Adrenal gland (tissue), 12 donors: ENCODE measurements around the gene SLAMF9. TPM values are rescaled to one million over a fixed set of nuclear protein-coding genes. Genes with fewer than 3 reads are reported as not detected.

Experiments
- DNase-seq, 7 donors: peaks; one replicate each; pipeline ENCODE4 v3.0.0-alpha.2; 2019 to 2020
- H3K27ac ChIP-seq, 5 donors: fragments of 200-600 bp; sonication (generic) in 4 of 5; 1 replicate in 3 of 5; 2 replicates in 2 of 5; pipeline versions ENCODE4 v1.5.1 to v1.8.0; 2016 to 2020; ENCODE audit warnings: mild to moderate bottlenecking in 1 of 5
- H3K27me3 ChIP-seq: fragments of 200-600 bp; 2 replicates; pipeline ENCODE4 v1.8.0; 2021
- H3K36me3 ChIP-seq, 2 donors: fragments of 200-600 bp; replicated peaks in 1 of 2; 1 replicate in 1 of 2; 2 replicates in 1 of 2; pipeline versions ENCODE4 v1.5.1 to v1.8.0; 2018 to 2022
- H3K4me1 ChIP-seq, 2 donors: fragments of 200-600 bp; replicated peaks in 1 of 2; 1 replicate in 1 of 2; 2 replicates in 1 of 2; pipeline versions ENCODE4 v1.5.1 to v1.8.0; 2018 to 2021
- H3K4me3 ChIP-seq, 4 donors: fragments of 200-600 bp; sonication (generic) in 3 of 4; one replicate each; pipeline ENCODE4 v1.5.1; 2016 to 2018
- H3K9me3 ChIP-seq, 3 donors: fragments of 200-600 bp; sonication (generic) in 1 of 3; replicated peaks in 1 of 3; 1 replicate in 2 of 3; 2 replicates in 1 of 3; pipeline versions ENCODE4 v1.5.1 to v1.8.0; 2016 to 2021
- CTCF ChIP-seq, 6 experiments: fragments of 450-650 bp in 4 of 6; fragments of 200-600 bp in 2 of 6; sonication (generic) in 1 of 6; IDR thresholded peaks; 1 replicate in 5 of 6; 2 replicates in 1 of 6; pipeline versions ENCODE4 v1.5.1 to v1.8.0; 2016 to 2021; ENCODE audit warnings: antibody characterized with exemption in 6 of 6, mild to moderate bottlenecking in 2 of 6, moderate library complexity in 1 of 6
- POLR2A ChIP-seq, 2 donors: fragments of 450-650 bp; IDR thresholded peaks; one replicate each; pipeline ENCODE4 v1.6.1; 2017; ENCODE audit warnings: antibody characterized with exemption in 2 of 2, mild to moderate bottlenecking in 2 of 2, moderate library complexity in 1 of 2
- WGBS, 4 donors: extraction: QIAGEN DNeasy Blood & Tissue Kit in 2 of 4; methylation state at CpG; one replicate each; pipeline versions ENCODE4 v1.1.5 to v1.1.7; 2013 to 2017; 5-methylcytosine and 5-hydroxymethylcytosine counted together
- intact Hi-C, 2 donors: fragments of 100-400 bp; cut with DNase I; formaldehyde crosslinking; loops; one replicate each; pipeline versions ENCODE4 v1.14.1 to v1.15.0; 2022 to 2023
- polyA plus RNA-seq, 3 donors: library from polyadenylated mRNA; stranded (reverse); fragments of 200-250 nt in 2 of 3; fragments of 350-450 nt in 1 of 3; fragmentation: Illumina TruSeq in 1 of 3; extraction: RNeasy Lipid Tissue Mini Kit (QIAGEN cat#74804) in 1 of 3; gene quantifications; one replicate each; pipeline ENCODE4 v1.2.3, GENCODE V29; 2013 to 2014
- total RNA-seq, 9 donors: library from RNA; depleted of rRNA in 4 of 9; stranded (reverse); fragments of >200 nt in 4 of 9; fragments of 120-200 nt in 1 of 9; fragmentation: NEBNext Ultra II Directional in 1 of 9; extraction: Animal tissue kit (Norgen Biotek cat#: 25700) in 1 of 9; gene quantifications; one replicate each; pipeline versions ENCODE4 v1.1.0 to v1.2.4, GENCODE V29; 2013 to 2023
- donor health status: healthy with polysubstance abuse.
- donor health status: Bipolar disorder and iron deficiency.
- donor health status: DM: yes; HTN: yes; CAD: no.
- donor health status: DM: no; HTN: no; CAD: no.
- donor health status: DM: no; HTN: no; CAD: no.
- donor health status: DM: yes; HTN: yes; CAD: no.

The SLAMF9 gene
- total and polyA plus RNA-seq, 12 donors, result not detected

- Histone ChIP-seq H3K27ac (no peak overlapping the region), H3K4me3 (no peak overlapping the region), H3K4me1 (peaks cover 0 to 5% of the 10 kb centered on the region in 2 donors), H3K36me3 (no peaks in the 10 kb centered on the region), H3K27me3 (peaks cover 22% of the 10 kb centered on the region), H3K9me3 (no peaks in the 10 kb centered on the region)
- TF ChIP-seq POLR2A (IDR thresholded peaks at IDR 0.05) (no peak), CTCF (IDR thresholded peaks at IDR 0.05) (no peak)
- intact Hi-C loops, result no loop called here
- WGBS, 4 donors, result 82 to 84% (median 83%) methylated on average over 6 of the region's 6 CpGs
- no peak for DNase-seq
Observed at GRCh38 chr1:159938905-159939677, 14.9 kb downstream of the SLAMF9 start.

DNA sequence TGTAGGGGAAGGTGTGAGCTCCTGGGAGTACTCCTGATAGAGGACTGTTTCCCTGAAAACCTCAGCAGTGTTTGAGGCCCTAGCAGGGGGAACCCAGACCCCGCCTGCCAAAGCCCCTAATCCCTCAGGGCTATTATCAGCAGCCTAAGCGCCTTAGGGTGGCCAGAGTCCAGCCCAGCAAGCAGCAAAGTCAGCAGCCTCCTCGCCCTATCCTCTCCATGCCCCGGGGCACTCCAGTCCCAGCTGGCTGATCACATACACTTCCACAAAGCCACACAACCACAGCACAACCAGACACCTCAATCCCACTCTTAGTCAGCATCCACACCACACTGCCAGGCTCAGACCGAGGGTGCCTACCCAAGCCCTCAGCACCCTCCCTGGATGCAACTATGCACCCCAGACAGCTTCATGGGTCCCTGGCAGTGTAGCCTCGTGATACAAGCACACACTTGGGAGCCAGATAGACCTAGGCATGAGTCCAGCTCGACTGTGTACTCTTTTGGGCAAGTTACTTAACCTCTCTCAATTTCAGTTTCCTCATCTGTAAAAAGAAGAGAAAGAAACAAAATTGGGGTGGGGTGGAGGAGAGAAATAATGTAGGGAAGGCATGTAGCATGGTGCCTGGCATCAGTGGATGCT is 15.7 kb downstream of the SLAMF9 start:
- TF ChIP-seq POLR2A (IDR thresholded peaks at IDR 0.05) (no peak), CTCF (IDR thresholded peaks at IDR 0.05) (no peak)
- WGBS, 4 donors, result 49 to 72% (median 63%) methylated on average over 5 to 7 of the region's 7 CpGs
- intact Hi-C loops, result no loop called here
- H3K9me3 ChIP-seq, result no peaks in the 10 kb centered on the region
- no peak overlapping the region for H3K4me3 ChIP-seq
- no peak overlapping the region for H3K27ac ChIP-seq
- H3K27me3 ChIP-seq, result peaks cover 17% of the 10 kb centered on the region
- peaks cover 0 to 5% of the 10 kb centered on the region in 2 donors for H3K4me1 ChIP-seq
- H3K36me3 ChIP-seq, result no peaks in the 10 kb centered on the region
- DNase-seq, result no peak

DNA sequence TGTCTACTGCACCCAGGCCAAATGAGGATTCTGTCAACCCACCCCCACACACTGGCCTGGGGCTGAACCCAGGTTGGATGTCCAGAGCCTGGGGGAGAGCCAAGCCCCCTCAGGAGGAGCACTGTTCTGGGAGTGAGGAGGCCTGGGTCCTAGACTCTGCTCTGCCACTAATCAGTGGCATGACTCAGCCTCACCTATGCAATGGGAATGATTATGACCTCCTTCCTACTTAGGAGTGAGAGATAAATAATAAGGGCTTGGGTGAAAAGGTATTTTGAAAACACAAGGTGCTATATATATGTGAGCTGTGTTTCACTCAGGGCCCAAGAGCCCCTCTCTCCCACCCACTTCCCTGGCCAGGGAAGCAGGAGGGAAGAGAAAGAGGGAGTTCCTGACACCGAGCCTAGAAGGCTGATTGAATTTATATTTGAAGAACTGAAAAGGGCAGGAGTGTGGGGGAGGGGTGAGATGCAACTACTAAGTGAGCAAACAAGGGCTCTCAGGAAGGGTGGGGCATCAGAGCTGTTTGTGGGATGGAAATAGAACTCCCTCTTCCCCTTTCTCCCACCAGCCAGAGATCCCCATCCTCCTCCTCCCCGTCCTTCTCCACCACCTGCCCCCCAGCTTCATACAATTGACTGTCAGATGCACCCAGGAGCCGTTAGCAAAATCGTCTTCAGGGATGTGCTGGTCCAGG is 16.8 kb downstream of the SLAMF9 start:
- Histone ChIP-seq H3K36me3 (no peaks in the 10 kb centered on the region), H3K27ac (no peak overlapping the region), H3K9me3 (no peaks in the 10 kb centered on the region), H3K4me1 (peaks cover 0 to 5% of the 10 kb centered on the region in 2 donors), H3K4me3 (no peak overlapping the region), H3K27me3 (peaks cover 11% of the 10 kb centered on the region)
- intact Hi-C loops, result no loop called here
- TF ChIP-seq CTCF (IDR thresholded peaks at IDR 0.05) (no peak), POLR2A (IDR thresholded peaks at IDR 0.05) (no peak)
- DNase-seq, result no peak
- WGBS, 4 donors, result 38 to 51% (median 43%) methylated on average over 4 of the region's 4 CpGs

GRCh38 chr1:159936273-159936904 is 17.6 kb downstream of the SLAMF9 start:
- peak; percentile 60 to 80 (median 66) for DNase-seq
- Histone ChIP-seq H3K4me3 (no peak overlapping the region), H3K4me1 (peaks cover 0 to 5% of the 10 kb centered on the region in 2 donors), H3K36me3 (no peaks in the 10 kb centered on the region), H3K27me3 (peaks cover 11% of the 10 kb centered on the region), H3K27ac (no peak overlapping the region), H3K9me3 (no peaks in the 10 kb centered on the region)
- TF ChIP-seq POLR2A (IDR thresholded peaks at IDR 0.05) (no peak), CTCF (IDR thresholded peaks at IDR 0.05) (peak; percentile 94 to 98 (median 97))
- 25 to 64% (median 29%) methylated on average over 5 to 16 of the region's 16 CpGs for WGBS, 4 donors
- intact Hi-C loops, result loop anchor here in 1 of 2 donors (1.0 kb wide), 1 partner anchor 71 kb away; no protein-coding TSS in a partner anchor
